ENCODE measurements around the gene LTBR.

LTBR gene

DNA sequence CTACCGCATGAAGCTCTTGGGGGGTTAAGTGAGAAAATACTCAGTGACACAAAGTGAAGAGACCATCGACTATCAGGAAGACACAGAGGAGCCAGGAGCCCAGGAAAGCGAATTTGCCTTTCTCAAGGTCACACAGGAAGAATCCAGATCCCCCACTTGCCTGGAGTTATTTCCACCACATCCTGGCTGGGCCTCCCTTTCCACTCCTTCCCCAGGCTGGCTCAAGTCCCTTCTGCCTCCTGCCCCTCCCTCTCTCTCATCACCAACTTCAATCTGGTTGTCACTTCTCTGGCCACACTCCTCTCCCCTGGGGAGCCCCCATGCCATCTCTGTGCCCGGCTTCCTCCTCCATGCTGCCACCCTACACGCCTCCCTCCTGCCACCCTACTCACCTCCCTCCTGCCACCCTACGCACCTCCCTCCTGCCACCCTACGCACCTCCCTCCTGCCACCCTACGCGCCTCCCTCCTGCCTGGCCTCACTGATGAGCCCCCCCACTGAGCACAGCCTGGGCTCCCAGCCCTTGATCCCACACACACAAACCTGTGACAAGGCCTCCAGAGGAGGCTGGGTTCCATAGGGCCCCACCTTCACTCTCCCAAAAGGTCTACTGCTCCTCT lies 14.9 kb upstream of the LTBR start:
- no peak for FAIRE-seq

DNA sequence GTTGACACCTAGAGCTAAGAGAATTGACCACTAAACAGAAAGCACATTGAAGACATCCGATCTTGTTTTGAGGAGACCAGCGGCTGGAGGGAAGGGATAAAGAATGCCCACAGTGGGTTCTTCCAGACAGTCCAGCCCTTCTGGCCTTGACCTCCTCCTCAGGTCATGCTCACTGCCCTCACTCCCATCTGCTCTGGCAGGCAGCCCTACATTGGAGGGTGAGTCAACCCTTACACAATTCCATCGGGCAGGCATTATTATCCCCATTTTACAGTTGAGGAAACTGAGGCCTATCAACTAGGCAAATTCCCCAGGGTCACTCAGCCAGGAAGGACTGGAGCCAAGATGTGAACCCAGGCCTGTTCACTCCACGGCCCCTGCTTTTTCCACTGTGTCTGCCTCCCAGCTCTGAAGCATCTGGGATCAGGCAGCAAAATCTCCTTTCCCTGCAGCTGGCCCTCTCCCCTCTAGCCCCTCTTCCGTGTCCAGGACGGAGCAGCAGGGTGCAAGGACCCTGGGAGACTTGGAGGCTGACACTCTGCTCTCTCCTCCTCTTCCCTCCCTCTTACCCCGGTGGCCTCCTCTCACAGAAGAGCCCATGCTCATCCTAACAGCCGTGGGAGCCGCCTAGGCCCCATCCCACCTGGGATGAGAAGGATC lies 13.9 kb upstream of the LTBR start:
- no peak for FAIRE-seq

DNA sequence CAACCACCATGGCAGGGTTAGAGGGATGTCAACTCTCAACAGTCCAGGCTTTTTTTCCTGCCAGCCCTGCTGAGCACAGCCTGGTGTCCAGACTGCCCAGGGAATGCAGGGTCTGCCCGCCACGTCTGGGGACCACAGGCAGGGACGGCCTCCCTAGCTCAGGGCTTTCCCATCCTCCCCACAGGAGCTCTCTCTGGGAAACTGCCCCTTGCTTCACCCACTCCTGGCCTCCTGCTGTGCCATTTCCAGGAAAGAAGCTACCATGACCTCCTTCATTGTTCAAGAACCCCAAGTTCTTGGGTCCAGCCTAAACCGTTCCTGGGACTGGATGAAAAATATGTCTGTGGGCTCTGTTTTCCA lies 13.4 kb upstream of the LTBR start:
- FAIRE-seq = no peak

DNA sequence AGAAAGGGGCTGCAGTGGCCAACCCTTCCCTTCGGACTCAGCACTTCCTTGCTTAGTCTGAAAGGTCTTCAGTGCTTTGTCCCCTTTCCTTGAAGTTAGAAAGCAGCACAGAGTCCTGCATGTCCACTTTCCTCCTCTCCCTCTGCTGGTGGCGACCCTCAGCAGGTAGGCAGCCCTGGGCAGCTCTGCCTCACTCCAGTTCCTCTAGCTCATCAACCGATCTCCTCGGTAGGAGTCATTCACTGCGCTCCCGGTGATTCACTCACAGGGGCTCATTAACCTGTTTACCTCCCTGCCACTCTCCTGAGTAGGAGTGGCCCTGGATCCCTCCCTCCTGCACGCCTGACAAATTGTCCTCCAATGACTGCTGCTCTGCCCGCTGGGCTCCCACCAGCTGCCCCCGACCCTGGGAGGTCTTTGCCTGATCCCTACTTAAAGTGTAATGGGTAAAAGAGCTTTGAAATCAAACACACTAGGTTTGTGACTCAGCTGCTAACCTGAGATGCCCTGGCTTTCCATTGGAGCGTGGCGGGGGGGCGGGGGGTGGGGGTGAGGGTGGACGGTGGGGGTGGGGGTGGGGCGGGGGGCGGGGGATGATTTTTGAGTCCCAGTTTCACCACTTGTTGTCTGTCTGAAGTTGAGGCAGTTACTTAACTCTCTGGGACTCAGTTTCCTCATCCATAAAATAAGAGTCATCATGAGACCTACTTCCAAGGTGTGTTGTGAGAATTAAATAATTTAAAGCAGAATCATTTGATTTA lies 12.8 kb upstream of the LTBR start:
- peak; percentile 43 for FAIRE-seq

DNA sequence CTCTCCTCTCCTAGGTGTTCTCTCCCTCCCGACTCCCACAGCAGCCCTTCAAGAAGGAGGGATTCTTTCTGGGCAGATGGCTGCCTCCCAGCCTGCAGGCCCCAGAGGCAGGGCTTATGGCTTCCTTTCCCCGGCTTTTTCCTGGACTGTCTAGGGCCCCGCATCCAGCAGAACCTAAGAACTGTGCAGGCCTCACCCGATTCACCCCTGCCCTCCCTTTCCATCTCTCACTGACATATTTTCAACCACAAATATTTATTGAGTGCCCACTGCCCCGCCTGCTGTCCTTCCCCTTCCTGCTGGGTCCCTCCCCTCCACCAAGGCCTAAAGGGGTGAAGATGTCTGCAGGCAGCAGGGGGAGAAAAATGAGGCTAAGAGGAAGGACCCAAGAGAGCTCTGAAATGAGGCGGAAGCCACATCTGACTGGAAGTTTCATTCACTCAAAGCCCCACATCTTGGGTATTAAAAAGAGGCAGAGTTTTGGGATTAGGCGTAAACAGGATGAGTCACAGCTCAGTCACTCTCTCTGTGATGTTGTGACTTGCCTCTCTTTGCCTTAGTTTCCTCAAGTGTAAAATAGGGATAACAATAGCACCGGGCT lies 11.5 kb upstream of the LTBR start:
- FAIRE-seq = no peak

DNA sequence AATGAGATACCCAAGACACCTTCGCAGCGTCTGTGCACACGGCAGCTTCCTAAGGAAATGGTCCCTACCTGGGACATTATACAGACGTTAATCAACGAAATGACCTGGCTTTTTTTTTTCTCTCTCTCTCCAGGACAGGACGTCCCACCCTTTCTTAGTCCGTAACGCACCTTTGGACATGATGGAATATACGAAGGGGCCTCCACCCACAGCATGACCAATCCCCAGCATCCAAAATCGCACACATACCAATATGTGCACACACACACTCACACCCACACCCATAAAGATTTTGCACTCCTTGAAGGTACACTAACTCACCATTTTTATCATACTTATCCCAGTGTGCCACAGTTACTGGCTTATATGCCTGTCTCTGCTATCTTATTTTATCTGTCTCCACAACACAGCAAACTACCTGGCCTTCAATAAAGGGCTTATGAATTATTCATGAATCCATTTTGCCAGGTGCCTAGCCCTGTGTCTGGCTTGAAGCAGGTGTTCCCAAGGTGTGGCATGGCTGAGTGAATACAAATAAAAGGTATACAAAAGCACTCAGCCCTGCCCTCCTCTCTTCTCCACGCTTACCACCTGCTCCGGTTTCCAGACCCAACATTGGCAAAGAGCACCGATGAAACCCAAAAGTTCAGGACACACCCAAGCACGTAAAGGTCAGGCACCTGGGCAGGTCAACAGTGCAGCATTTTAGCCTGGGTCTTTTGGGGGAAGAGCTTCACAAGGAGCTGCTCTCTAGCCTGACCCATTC lies 10.8 kb upstream of the LTBR start:
- no peak for FAIRE-seq

DNA sequence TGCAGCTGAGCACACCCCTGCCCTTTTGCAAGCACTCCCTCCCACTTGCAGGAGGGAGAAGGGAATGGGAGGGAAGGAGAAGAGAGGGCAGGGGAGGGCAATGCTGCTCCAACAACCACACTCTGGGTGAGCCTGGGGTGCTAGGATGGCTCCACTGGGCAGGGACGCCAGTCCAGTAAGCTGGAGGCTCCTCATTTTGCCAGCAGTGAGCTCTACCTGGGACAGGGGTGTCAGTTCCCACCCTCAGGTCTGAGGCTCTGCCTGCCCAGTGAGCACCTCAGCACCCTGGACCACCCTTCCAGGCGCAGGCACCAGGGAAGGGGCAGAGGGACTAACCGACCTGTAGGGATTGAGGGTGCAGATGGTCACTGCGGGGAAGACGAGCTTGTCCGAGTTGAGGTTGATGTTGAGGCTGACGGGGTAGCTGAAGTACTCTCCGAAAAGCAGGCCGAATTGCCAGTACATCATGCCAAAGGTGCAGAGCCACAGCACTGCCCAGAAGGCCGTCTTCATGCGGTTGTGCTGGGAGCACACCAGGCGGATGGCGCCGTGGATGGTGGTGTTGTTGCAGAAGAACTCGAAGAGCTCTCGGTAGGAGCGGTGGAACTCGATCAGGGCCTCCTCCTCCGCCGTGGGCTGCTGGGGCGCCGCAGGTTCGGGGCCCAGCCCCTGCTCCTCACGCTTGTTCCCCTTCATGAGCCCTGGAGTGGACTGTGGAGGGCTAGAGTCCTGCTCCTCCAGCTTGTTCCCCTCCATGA lies 9.8 kb upstream of the LTBR start:
- FAIRE-seq = no peak

DNA sequence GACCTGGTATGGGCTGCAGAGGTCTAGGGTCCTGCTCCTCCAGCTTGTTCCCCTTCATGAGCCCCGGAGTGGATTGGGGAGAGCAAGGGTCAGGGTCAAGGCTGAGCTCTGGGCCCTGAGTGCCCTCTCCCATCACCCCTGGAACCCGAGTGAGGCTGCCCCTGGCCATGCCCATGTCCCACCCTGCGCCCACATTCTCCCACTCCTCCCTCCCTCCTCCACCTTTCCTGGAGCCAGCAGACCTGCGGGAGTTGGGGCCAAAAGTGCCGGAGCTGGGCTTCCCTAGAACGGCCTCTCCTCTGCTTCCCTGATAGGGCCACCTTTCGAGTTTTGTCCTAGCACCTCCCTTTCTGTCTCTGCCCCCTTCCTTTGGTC lies 9.2 kb upstream of the LTBR start:
- FAIRE-seq = no peak

DNA sequence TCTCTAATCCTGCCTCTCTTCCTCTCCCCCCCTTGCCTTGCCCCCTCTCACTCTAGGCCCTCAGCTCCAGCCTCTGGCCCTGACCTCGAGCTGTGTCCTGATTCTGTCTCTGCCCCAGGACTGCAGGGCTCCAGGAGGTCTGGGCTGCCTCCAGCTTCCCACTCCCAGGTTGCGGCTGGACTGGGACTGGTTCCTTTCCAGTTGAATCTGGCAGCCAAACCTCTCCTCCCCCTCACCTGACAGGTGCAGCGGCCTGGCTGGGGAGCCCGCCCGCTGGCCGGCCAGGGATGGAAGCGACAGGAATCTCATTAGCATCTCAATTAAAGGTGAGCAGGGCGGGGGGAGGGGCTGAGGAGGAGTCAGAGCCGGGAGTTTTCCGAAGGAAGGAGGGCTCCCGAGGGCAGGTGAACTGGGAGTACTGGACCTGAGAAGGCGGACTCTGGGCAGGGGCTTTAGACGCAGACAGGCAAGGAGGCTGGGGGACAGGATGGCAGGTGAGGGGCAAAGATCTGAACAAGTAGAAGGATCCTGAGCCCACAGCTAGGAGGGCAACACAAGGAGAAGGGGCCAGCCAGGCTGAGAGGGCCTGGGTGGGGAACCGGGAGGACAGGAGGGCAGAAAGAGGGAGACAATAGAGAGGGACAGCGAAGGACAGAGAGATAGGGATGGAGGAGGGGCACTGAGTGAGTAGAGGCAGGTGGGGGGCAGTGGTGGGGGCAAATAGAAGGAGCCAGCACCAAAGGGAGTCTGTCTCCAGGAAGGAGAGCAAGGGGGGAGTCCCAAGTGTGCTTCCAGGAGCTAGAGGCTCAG lies 8.5 kb upstream of the LTBR start, which contains the start of gene SCNN1A:
Gene SCNN1A (minus strand): TSS at position 295 of the 810 bp plus-strand sequence. CDS start 780 bp downstream, outside the sequence.
- no peak for FAIRE-seq

DNA sequence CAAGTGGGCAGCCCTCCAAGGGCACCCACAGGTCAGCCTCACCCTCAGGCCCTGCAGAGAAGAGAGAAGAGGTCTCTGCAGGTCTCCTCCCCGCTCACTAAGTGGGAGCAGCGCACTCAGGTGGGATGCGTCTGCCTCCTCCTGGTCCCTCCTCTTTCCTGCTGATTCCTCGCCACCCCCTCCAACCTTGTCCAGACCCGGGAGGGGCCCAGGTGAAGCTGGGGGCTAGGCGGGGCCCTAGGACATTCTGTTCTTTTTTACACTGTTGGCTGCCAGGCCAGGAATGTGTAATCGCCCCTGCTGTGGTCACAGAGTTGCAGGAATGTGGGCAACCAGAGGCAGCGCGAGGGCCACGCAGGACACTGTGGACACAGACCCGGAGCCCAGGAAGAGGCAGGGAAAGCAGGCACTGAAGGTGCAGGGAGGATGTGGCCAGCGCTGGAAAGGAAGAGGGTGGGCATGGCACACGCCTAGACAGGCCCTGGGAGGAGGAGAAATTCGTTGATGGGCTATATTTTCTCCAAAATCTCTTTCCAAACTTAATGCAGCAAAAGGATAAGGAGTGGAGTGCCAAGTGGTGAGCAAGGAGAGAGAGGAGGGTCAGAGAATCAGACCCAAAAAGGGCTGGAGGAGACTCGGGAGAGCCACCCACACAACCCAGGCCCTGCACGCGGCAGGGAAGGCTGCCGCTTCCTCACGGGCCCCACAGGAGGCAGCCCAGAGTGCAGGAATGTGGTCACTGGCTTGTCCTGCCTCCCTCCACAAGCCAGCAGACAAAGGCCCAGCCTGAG lies 7.7 kb upstream of the LTBR start:
- FAIRE-seq = no peak

DNA sequence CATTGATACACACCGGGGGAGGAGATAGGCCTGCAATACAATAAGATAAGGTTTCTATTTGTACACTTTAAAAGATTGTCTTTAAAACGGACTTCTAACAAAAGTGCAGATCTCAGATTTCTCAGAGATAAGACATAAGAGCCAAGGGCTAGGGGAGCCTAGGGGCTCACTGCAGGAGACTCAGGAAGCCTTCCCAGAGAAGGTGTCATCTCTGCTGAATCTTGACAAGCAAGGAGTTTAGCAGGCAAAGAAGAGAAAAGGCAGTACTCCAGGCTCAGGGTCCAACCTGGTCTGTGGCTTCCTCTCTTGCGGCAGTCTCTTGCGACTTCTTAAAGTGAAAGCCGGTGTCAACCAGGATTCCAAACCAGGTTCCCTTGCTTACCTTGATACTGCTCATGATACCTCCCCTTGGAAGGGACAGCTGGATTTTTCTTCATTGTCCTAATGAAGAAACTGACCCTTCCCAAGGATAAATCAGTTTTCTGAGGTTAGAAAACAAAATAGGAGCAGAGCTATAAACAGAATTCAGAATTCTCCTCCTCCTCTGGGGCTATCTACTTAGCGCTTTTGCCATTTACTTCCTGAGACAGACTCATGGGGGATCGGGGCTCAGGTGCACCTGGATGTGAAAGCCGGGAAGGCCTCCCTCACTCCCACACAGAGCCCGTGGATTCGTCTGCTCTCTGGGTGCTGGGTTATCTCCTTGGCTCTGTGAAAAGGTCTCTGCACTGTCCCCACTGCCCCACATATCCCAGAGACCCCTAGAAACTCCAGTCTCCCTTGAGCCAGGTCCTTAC lies 6.9 kb upstream of the LTBR start:
- no peak for FAIRE-seq

DNA sequence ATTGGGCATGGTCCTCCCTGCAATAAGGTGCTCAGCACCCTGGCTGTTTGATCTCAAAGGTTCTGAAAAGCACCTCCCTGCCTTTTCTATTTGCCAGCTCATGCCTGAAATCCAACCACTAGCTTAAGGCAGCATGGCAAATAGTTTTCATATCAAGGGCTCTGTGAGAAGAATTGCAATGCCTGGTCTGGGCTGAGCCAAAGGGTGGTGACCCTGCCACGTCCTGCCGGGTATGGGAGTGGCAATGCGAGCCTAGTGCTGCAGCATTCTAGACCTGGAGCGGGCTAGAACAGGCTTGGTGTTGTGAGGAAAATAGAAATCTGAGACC lies 6.3 kb upstream of the LTBR start:
- no peak for FAIRE-seq

DNA sequence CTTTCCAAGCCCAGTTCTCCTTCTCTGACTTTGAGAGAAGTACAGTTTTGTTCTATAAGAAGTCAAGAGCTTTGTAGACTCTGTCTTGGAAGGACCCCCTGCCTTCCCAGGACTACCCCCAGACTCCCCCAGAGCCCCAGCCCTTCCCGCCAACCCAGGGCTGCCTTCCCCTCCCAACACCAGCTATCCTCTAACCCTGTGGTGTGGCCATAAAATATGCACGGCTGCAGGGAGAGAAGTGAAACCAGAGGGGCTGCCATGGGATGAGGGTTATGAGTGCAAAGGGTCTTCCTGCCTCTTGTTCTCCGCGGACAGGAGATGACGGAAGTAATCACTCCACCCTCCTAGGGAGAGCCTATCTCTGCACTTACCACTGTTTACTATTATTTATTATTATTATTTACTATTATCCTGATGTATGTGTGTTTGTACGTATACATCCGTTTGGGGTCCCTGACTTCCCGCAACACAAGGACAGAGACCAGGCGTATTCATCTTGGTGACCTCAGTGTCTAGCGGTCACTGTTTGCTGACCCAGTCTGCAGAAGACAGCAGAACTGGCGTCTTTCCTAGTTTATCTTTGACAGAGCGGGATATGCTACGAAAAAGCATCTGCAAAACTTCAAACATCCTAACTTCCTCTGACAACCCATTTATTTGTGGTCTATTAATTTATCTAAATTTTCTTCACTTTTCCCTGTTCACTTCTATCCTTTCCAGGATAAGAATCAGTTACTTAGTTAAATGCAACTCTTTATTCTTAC lies 5.1 kb upstream of the LTBR start:
- no peak for FAIRE-seq

DNA sequence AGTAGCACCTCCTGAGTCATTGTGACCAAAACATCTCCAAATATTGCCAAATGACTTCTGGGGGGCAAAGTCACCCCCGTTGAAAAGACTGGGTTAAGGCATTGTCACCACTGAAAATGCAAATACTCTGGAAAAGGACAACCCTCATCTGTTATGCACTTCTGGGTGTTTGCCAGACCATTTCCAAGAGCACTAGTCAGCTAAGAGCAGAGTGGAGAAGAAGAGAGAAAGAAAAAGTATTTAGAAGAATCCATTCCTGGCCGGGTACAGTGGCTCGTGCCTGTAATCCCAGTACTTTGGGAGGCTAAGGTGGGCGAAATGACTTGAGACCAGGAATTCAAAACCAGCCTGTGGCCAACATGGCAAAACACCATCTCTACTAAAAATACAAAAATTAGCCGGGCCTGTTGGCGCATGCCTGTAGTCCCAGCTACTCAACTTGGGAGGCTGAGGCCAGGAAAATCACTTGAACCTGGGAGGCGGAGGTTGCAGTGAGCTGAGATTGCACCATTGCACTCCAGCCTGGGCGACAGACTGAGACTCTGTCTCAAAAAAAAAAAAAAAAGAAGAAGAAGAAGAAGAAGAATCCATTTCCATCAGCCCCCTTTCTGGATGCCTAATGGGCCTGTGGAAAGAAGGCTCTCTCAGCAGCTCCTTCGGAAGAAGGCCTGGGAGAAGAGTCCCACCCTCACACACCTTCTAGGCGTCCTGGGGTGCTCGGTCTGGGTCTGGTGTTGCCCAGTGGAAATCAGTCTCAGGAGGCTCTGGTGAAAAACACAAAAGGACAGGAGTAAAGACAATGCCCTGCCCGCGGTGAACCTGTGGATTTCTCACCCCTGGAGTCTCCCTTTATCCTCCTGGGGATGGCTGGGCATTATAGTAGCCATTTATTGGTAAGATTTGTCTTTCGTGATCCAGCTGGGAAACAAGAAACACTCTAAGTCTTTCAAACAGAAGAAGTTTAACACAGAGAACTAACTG lies 3.5 kb upstream of the LTBR start:
- no peak for FAIRE-seq

DNA sequence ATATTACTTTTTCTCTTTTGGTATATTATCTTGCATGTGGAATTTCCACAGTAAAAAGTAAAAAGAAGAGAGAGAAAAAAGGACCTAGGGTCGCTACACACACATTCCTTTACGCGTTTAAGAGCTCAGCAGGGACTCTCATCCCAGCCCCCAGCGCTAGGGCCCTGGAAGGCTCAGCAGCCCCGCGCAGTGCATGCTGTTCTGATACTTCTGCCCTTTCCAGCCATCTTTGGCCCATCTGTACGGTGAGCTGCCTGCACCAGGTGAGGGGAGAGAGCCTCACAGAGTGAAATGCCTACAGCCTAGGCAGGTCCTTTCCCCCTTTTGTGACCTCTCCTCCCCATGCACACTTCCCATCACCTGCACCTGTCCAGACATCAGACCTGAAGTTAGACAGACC lies 1.6 kb upstream of the LTBR start:
- no peak for FAIRE-seq

DNA sequence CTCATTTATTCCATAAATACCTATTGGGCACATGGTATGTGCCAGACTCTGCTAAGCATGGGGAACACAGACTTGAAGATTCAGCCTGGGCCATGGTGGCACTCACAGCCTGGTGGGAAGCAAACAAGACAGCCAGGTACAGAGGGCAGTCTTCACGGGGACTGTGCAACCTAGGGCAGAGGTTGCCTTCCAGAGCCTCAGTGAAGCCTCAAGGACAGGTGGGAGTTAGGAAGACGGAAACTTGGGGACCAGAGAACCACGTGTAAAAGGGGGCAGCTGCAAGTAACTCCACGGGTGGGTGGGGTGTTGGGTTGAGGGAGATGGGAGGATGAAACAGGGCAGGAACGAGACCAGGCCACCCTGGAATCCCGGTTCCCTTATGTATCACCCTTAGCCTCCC lies 980 bp upstream of the LTBR start:
- FAIRE-seq = no peak

DNA sequence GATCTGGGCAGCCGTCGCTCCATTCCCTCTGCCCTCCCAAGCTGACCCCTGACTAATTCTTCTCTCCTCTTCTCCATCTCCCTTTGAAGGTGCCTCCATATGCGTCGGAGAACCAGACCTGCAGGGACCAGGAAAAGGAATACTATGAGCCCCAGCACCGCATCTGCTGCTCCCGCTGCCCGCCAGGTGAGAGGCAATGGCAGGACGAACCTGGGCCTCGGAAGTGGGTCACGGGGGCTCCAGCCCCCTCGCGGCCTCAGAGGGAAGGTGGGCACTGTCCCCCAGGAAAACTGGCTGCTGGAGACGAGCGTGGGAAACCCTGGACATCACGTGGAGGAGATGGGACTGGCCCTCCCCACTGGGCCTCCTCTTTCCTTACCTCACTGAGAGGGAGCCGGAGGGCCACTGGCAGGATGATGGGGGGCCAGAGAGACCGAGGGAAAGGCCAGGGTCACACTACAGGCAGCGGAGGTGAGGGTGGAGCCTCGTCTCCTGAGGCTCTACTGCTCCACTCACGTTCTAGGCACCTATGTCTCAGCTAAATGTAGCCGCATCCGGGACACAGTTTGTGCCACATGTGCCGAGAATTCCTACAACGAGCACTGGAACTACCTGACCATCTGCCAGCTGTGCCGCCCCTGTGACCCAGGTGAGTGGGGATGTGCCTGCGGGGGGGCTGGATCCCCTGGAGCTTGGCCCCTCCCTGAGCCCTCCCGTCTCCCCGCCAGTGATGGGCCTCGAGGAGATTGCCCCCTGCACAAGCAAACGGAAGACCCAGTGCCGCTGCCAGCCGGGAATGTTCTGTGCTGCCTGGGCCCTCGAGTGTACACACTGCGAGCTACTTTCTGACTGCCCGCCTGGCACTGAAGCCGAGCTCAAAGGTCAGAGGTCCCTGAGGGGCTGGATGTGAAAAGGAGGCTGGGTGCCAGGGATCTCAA lies 806 bp downstream of the LTBR start:
- FAIRE-seq = no peak
